Breast epithelium (tissue), 3 donors: ENCODE data around the gene TCOF1.

Experiments used
- POLR2AphosphoS5 ChIP-seq, 3 donors: sonication (generic); formaldehyde crosslinking; IDR thresholded peaks; one replicate each; pipeline ENCODE4 v1.6.1; 2017; ENCODE audit warnings: antibody characterized with exemption in 3 of 3
- TF ChIP-seq, protein P1 (sequence below), 3 donors: fragments of 450-650 bp; IDR thresholded peaks; one replicate each; pipeline ENCODE4 v1.5.1; 2016 to 2017; ENCODE audit warnings: antibody characterized with exemption in 3 of 3, mild to moderate bottlenecking in 3 of 3, moderate library complexity in 3 of 3

DNA sequence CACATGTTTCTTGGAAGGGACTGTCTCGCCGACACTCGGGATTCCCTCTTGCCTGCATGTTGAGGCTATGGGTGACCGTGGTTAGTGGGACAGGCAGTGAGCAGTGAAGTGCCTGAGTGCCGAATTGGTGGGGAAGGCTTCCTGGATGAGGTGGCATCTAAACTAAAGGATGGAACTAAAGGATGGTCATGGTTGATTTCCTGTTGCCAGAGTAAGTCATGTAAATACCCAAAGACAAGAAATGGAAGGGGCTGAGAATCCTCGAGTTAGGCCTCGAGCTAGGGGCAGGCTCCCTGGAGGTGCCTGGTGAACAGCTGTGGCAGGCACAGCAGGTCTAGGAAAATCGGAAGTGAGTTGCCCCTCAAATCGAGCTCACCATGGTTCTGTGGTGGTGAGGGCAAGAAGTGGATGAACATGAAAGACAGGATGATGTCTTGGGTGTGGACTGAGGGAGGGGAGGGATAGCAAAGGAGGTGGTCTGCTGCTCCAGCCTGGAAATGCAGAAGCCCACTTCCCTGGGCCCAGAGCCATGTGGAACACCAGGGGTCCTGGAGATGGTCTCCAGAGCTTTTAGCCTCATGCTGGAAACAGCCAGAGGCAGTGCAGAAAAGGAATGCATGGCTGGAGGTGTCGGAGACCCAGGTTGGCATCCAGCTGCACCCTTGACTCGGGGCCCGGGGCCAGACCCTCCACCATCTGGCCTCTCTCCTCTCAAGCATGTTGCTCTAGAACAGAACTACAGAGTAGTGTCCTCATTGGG lies 43.0 kb downstream of the TCOF1 start:
- TF ChIP-seq, protein P1, sequence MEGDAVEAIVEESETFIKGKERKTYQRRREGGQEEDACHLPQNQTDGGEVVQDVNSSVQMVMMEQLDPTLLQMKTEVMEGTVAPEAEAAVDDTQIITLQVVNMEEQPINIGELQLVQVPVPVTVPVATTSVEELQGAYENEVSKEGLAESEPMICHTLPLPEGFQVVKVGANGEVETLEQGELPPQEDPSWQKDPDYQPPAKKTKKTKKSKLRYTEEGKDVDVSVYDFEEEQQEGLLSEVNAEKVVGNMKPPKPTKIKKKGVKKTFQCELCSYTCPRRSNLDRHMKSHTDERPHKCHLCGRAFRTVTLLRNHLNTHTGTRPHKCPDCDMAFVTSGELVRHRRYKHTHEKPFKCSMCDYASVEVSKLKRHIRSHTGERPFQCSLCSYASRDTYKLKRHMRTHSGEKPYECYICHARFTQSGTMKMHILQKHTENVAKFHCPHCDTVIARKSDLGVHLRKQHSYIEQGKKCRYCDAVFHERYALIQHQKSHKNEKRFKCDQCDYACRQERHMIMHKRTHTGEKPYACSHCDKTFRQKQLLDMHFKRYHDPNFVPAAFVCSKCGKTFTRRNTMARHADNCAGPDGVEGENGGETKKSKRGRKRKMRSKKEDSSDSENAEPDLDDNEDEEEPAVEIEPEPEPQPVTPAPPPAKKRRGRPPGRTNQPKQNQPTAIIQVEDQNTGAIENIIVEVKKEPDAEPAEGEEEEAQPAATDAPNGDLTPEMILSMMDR (IDR thresholded peaks at IDR 0.05), result no peak
- TF ChIP-seq POLR2AphosphoS5 (IDR thresholded peaks at IDR 0.05), result no peak
